Measurements from ENCODE around the gene NFXL1.

The NFXL1 gene

DNA sequence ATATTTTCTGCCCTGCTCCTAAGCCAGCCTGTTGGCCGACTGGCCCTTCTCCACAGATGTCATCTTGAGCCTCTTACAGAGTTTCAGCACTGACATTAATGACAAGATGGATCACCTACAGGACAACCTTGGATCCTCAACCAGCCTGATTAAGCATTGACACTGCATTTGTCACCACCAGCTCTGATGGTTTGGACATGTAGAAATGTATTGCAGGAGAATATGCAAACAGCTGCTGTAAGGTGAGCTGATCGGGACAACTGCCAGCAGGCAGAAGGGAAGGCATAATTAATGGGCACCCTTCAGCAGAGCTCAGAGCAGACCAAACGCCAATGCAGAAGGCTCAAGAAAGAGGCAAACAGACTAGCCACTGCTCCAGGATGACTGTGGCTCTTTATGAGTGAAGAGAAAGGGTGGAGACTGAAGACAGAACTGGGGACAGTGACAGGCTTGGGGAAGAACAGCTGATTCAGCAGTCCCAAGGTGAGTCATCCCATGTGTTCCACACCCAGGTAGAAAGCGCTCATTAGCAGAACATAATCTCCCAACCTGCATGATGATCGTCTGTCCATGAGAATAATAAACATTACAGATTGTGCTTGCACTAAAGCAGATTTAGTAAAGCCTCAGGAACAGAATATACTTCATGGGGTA is 83.2 kb downstream of the NFXL1 start:
- DNase-seq (ENCODE audit: low spot score) = no peak

DNA sequence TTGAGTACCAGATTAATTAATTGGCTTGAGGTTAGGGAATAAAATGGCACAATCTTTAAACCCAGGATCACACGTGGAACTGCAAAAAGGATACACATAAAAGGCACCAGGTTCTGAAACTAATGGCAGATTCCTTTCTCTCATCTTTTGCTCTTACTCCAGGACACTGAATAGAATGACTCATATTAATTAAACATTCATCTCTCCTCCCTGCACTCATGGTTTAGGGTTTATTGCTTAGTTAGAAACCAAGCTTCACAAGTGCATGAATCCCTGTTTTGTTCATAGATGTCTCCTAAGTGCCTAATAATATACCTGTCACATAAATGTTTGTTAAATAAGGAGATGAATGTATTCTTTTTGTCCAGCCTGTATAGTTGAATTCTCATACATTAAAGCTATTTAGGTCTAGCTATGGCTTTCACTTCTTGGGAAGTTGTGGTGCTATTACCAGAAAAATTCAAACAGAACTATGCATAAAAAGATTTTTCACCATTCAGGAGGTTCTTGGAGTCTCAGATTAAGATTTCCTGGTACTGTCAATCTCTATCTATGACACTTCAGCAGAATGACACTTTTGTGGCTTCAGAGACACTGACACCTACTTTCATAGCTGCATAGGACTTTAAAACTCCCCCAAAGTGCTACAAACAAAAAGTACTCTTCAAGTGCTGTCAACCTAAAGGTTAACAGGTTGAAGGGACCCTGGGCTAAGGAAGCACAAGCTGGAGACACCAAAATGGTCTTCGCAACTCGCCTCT is 83.9 kb downstream of the NFXL1 start:
- no peak for DNase-seq (ENCODE audit: low spot score)

DNA sequence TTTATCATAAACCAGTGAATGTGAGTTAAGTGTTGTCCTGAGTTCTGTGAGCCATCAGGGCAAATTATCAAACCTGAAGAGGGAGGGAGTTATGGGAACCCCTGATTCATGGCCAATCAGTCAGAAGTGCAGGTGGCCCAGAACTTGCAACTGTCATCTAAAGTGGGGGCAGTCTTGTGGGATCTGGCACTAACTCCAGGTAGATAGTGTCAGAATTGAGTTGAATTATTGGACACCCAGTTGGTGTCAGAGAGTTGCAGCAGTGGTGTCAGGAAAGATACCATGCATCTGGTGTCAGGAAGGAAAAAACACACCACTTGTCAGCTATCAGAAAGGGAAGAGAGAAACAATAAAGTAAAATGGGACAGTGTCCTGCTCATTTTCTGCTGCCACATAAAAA is 84.9 kb downstream of the NFXL1 start:
- no peak for DNase-seq (ENCODE audit: low spot score)

DNA sequence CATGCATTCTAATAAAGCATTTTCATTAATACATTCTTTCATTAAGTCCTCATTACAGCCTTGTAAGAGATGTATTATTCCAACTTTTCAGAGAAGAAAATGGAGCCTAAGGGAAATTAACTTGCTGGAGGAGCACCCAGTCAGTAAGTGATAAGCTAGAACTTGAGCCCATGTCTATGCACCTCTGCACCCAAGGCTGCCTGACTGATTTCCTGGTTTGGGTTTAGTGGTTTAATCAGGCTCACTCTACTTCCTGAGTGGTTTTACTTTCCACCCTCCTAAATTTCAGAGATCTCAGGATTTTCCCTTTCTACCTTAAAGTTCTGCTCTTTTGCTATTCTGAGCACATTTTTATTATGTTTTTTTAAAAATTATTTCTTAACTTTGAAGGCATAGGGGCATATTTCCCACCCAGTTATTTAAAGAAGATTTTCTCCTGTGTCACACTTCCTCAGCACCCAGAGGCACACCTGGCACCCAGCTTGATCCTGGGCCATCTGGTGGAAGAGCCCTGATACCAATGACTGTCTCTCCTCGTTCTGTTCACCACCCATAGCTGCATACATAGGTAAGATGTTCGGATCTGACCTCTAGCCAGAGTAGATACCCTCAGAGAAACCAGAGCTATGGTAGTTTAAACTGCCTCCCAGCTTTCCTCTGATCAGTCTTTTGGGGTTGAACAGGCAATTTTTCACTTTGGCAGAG is 86.9 kb downstream of the NFXL1 start:
- DNase-seq (ENCODE audit: low spot score) = no peak

DNA sequence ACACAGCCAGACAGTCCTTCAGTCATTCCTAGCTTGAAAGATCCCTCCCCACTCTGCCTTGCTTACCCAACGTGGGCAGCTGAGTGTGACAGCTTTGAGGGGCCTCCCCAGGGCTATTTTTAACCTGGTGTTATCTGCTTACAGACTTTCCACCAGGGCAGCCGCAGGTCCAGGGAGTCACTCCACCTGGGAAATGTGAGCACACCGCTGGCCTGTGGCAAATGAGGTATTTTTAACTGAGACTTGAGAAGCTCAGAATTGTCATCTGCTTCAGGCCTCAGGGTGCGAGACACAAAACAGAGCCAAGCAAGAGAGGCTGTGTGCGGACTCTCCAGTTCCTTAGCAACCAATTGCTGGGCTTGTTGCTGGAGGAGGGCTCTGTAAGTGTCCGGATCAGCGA is 89.5 kb downstream of the NFXL1 start:
- DNase-seq (ENCODE audit: low spot score) = no peak

DNA sequence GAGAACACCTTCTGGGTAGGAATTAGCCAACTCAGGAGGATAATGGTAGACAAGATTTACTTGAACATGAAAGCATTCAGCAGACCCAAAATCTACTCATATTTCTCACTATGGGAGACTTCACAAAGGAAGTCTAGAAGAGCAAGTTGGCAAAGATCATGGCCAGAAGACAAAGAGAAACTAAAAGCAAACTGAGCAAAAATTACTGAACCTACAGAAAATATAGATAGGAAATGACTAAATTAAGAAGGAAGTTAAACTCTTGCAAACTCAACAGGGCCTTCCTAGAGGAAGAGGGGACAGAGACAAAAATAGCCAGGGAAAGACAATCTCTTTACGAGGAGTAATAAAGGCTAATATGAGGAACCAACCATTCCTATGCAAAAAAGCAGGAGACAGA is 95.2 kb downstream of the NFXL1 start:
- DNase-seq (ENCODE audit: low spot score) = no peak

DNA sequence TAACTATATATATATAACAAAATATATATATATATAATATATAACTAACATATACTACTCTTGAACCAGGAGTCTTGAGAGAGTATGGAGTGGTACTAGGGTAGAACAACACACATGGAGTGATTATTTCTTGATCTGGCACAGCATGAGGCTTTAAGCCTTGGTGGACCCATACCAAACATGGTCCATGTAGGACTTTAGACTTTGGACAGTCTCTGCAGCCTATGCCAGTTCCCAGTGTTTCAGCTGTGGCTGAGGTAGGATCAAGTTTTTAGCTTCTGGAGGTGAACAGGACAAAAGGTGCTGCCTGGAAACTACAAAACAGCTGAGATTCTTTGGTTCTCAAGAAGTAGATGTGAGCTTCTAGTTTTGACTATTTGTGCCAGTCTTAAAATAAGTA is 97.1 kb downstream of the NFXL1 start:
- DNase-seq (ENCODE audit: low spot score) = no peak

DNA sequence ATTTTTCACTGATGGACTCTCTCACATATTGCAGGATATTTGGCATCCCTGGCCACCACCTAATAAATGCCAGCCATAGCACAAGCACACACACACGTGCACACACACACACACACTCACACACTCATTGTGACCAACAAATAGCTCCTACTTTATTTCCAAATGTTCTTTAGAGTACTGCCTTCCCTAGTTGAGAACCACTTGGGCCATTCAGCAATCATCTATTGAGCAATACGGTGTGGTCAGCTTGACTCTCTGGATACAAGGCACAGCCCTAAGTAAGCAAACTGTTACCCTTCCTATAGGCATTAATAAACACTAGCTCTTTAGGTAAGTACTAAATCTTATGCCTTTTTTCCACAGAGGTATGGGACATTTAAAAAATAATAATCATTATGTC is 97.6 kb downstream of the NFXL1 start:
- no peak for DNase-seq (ENCODE audit: low spot score)

DNA sequence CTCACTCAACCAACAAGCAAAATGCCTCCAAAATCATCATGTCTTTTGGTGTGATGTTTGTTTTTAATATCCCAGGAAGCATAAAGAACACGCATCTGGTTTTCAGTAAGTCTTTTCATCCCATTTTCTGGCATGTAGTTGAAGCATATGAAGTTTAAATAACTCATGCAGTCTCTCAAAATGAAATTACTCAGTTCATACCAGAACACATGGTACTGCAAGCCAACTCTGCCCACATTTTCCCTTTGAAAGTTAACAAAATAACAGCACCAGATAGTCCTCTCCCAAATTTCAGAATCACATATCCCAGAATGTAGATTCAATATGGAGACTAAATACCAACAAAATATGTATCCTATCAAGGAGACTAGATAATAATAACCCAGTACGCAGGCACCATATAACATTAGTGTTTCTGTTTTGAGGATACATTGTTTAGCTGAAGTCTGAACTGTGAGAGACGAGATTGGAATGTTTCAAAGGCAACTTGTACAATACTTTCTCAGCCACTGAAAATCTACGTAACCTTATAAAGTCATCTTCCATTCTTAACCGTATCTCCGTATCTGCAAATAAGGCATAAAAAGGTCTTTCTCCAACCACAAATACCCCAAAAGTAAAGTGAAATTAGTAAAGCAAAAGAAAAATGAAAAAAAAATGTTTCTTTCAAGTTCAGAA is 99.6 kb downstream of the NFXL1 start:
- no peak for DNase-seq (ENCODE audit: low spot score)

DNA sequence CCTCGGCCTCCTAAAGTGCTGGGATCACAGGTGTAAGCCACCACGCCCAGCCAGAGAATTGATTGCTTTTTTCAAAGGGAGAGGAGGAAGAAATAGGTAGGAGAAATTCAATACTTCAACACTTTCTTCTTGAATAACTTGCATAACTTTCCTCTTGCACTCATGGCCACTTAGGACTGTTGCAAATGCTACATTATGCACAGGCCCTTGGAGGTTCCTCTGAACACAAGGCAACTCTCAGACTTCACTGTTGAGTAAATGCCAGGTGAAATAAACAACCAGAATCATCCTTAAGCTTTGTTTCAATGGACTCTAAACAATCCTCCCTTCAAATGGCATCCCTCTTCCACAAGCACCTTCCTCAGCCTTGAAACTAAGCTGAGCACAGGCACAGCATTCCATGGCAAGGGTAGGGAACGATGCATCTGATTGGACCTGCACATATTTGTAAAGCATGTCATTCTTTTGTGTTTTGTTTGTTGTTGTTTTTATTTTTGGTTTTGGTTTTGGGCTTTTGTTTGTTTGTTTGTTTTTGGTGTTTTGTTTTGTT is 104.7 kb downstream of the NFXL1 start:
- DNase-seq (ENCODE audit: low spot score) = no peak

DNA sequence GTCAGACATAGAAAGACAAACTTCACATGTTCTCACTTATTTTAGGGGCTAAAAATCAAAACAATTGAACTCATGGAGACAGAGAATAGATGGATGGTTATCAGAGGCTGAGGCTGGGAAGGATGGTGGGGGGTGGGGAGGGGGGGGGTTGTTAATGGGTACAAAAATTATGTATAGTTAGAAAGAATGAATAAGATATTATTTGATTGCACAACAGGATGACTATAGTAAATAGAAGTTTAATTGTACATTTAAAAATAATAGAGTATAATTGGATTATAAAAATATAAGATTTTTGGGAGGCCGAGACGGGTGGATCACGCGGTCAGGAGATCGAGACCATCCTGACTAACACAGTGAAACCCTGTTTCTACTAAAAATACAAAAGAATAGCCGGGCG is 109.8 kb downstream of the NFXL1 start:
- DNase-seq (ENCODE audit: low spot score) = no peak

DNA sequence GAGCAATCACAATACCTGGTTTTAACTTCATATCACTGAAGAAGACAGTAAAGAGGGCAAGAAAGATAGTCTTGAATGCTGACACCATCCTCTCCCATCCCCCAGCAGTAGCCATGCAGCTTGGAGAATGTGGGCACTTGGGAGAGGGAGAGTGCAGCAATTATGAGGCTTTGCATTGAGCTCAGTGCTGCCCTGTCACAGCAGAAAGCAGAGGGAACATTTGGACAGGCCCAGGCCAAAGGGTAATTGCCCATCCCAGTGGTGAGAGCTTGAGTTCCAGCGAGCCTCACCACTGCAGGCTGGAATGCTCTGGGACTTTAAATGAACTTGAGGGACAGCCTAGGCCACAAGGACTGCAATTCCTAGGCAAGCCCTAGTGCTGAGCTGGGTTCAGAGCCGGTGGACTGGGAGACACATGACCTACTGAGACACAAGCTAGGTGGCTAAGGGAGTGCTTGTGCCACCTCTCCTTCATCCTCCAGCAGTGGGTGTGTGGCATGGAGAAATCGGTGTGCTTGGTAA is 112.8 kb downstream of the NFXL1 start:
- DNase-seq (ENCODE audit: low spot score) = no peak

DNA sequence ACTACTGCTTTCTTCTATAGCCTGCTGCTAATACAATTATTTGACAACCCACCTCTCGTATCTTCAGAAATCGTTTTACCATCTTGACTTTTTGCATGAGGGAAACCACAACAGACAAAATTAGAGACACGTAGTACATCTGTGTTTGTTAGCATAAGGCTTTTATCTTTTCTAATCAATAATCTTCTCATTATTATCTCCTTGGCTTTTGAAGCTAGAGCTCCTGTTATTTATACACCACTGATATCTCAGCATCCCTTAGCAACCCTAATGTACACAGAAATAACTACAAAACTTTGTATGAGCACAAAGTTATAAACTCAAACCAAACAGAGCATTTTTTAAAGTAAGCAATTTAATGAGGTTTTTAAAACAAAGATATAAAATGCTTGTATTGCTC is 116.2 kb downstream of the NFXL1 start:
- DNase-seq (ENCODE audit: low spot score) = no peak

All from CD4-positive, alpha-beta T cell treated with Interleukin-2 at 100 ng/mL for 4 hours (primary cell).